K562 (cell line): ENCODE results near the gene TP53TG5. TPM values are rescaled to one million over a fixed set of nuclear protein-coding genes. Genes with fewer than 3 reads are reported as not detected.
A peak's percentile ranks its signal among the peaks of the same experiment; 100 is the strongest.

Source experiments
- BRD4 ChIP-seq: fragments of 200-600 bp; sonication (generic); IDR thresholded peaks from 2 replicates; pipeline ENCODE4 v1.6.1; 2017; ENCODE audit warnings: inconsistent platforms
- CBX5 ChIP-seq: IDR thresholded peaks from 2 replicates; pipeline ENCODE4 v1.6.1; 2014; ENCODE audit warnings: low read depth, borderline replicate concordance
- CHD4 ChIP-seq: fragments of 200-600 bp; sonication (generic); IDR thresholded peaks from 3 replicates; pipeline ENCODE4 v1.6.1; 2012; ENCODE audit warnings: low read depth, mild to moderate bottlenecking, mixed read lengths, low read length, inconsistent platforms; ENCODE audit not compliant: insufficient read depth, insufficient replicate concordance, poor library complexity, severe bottlenecking
- GATAD2A ChIP-seq: fragments of 450-650 bp; IDR thresholded peaks from 2 replicates; pipeline ENCODE4 v1.6.1; 2017
- HDAC1 ChIP-seq, 2 experiments: fragments of 450-650 bp; IDR thresholded peaks; 2 replicates each; pipeline ENCODE4 v1.6.1; 2016 to 2017; ENCODE audit warnings: inconsistent platforms in 1 of 2, mild to moderate bottlenecking in 1 of 2, moderate library complexity in 1 of 2
- IFI16 ChIP-seq: fragments of 250-450 bp; sonication (Bioruptor Pico); IDR thresholded peaks from 2 replicates; pipeline ENCODE4 v2.1.2; 2022; ENCODE audit warnings: mild to moderate bottlenecking, inconsistent platforms
- IRF2 ChIP-seq: sonication (generic); formaldehyde crosslinking; IDR thresholded peaks from 2 replicates; pipeline ENCODE4 v1.8.1; 2022; ENCODE audit warnings: mild to moderate bottlenecking, missing genetic modification reagents
- KHSRP ChIP-seq: fragments of 450-650 bp; IDR thresholded peaks from 2 replicates; pipeline ENCODE4 v1.6.1; 2017
- MAFK ChIP-seq: IDR thresholded peaks from 2 replicates; pipeline ENCODE4 v1.6.1; 2011; ENCODE audit warnings: low read length, improper control_type of control experiment
- MEIS2 ChIP-seq: fragments of 450-650 bp; IDR thresholded peaks from 2 replicates; pipeline ENCODE4 v1.6.1; 2014; ENCODE audit warnings: mild to moderate bottlenecking; ENCODE audit not compliant: partially characterized antibody
- POLR3A ChIP-seq: IDR thresholded peaks from 2 replicates; pipeline ENCODE4 v1.6.1; 2011; ENCODE audit warnings: borderline replicate concordance, mild to moderate bottlenecking, moderate library complexity; ENCODE audit not compliant: insufficient read length, insufficient read depth; ENCODE audit errors: extremely low read depth
- SETDB1 ChIP-seq: IDR thresholded peaks from one replicate; pipeline ENCODE4 v1.6.1; 2012; ENCODE audit warnings: low read length, control low read depth, inconsistent platforms
- SP1 ChIP-seq: sonication (generic); formaldehyde crosslinking; IDR thresholded peaks from 2 replicates; pipeline ENCODE4 v1.8.1; 2022; ENCODE audit warnings: mild to moderate bottlenecking, missing genetic modification reagents
- SP2 ChIP-seq: IDR thresholded peaks from 2 replicates; pipeline ENCODE4 v1.6.1; 2011; ENCODE audit warnings: mild to moderate bottlenecking, low read depth, low read length, moderate library complexity; ENCODE audit not compliant: poor library complexity, severe bottlenecking; ENCODE audit errors: extremely low read depth
- SRSF3 ChIP-seq: fragments of 200-400 bp; formaldehyde crosslinking; IDR thresholded peaks from 2 replicates; pipeline ENCODE4 v1.6.1; 2016; ENCODE audit warnings: mild to moderate bottlenecking, low read length, moderate library complexity; ENCODE audit not compliant: insufficient read depth
- STAT5A ChIP-seq: IDR thresholded peaks from 2 replicates; pipeline ENCODE4 v1.6.1; 2012; ENCODE audit warnings: low read length, inconsistent platforms, borderline replicate concordance
- TAF15 ChIP-seq: fragments of 200-400 bp; formaldehyde crosslinking; IDR thresholded peaks from 2 replicates; pipeline ENCODE4 v1.6.1; 2017; ENCODE audit warnings: mild to moderate bottlenecking, low read depth, low read length, moderate library complexity
- TBP ChIP-seq: optimal IDR thresholded peaks from 2 replicates; pipeline ENCODE3; 2011; ENCODE audit warnings: low read depth, low read length, improper control_type of control experiment
- TEAD4 ChIP-seq, 2 experiments: sonication (generic) in 1 of 2; formaldehyde crosslinking in 1 of 2; IDR thresholded peaks; 2 replicates each; pipeline versions ENCODE4 v1.6.1 to v1.8.0; 2012 to 2022; ENCODE audit warnings: borderline replicate concordance in 1 of 2, inconsistent platforms in 1 of 2, low read length in 1 of 2, mild to moderate bottlenecking in 1 of 2, missing genetic modification reagents in 1 of 2
- ZKSCAN8 ChIP-seq: fragments of 200-800 bp; sonication (Bioruptor generic); IDR thresholded peaks from 2 replicates; pipeline ENCODE4 v1.6.1; 2016; ENCODE audit warnings: missing genetic modification characterization, missing compliant biosample characterization
- ZNF143 ChIP-seq: sonication (generic); formaldehyde crosslinking; IDR thresholded peaks from 2 replicates; pipeline ENCODE4 v1.9.0; 2022; ENCODE audit warnings: mild to moderate bottlenecking, missing genetic modification reagents
- ZNF583 ChIP-seq: fragments of 250-450 bp; sonication (Bioruptor Pico); IDR thresholded peaks from 2 replicates; pipeline ENCODE4 v1.4.0; 2020
- ZNF644 ChIP-seq: fragments of 200-800 bp; sonication (Bioruptor generic); IDR thresholded peaks from 2 replicates; pipeline ENCODE4 v1.6.1; 2016; ENCODE audit warnings: low read depth, missing genetic modification characterization, missing compliant biosample characterization
- polyA plus RNA-seq, 8 experiments: library from polyadenylated mRNA; depleted of rRNA in 4 of 8; stranded (reverse) in 5 of 8; unstranded in 3 of 8; fragments of >200 nt; fragmentation: Nextera tagmentation in 2 of 8; fragmentation: Illumina TruSeq in 1 of 8; extraction: Ambion mirVana in 2 of 8; extraction: Trizol in 1 of 8; gene quantifications; 2 replicates each; pipeline versions ENCODE4 v1.2.1 to v1.2.3, GENCODE V29; 2011 to 2014; ENCODE audit warnings: inconsistent platforms in 1 of 8, missing spikeins in 1 of 8
- total RNA-seq, 7 experiments: library from RNA; depleted of rRNA in 6 of 7; stranded (reverse); fragments of >200 nt in 6 of 7; fragmentation: Illumina TruSeq in 2 of 7; extraction: Trizol in 2 of 7; gene quantifications; 2 replicates each; pipeline versions ENCODE4 v1.2.1 to v1.2.3, GENCODE V29; 2011 to 2021; ENCODE audit warnings: low replicate concordance in 1 of 7
- TF ChIP-seq, protein P1 (sequence below): sonication (generic); formaldehyde crosslinking; IDR thresholded peaks from 2 replicates; pipeline ENCODE4 v1.4.0; 2020; ENCODE audit warnings: mild to moderate bottlenecking, missing genetic modification reagents

Gene TP53TG5
- total and polyA plus RNA-seq, 9 of the 15 experiments (the other 6 are each of a cell fraction or from before 2014, with no cell fraction given): 0.04 to 0.05 (median 0.04) TPM; not detected in 6

DNA sequence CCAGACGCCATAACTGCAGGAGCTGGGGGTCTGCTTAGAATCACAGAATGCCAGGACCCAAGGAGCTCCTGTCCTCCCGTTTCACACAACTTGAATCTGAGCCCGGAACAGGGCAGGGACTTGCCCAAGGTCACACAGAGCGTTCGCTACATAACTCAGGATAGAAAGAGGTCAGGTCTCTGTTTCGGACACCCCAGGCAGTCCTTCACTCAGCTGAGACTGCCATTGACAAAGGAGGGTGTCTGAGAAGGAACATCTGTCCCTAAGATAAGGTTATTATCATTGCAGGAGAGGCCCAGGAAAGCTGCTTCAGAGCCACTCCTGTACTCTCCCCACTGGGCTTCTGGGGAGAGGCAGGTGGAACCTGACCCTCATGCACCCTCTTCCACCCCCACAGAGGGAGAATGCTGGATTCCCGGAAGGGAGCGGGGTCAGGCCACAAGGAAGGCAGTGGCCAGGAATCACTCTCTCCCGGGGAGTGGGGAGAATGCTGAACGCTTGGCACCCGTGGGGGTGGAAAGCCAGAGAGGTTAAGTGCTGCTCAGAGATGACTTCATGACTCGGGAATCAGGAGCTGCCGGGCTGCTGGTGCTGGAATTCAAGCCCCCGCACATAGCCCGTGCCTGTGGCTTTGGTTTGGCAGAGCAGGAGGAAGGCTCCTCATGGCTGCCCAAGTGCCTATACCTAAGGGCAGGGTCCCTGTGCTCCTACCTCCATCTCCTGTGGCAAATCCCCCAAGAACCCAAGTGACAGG lies 40.6 kb downstream of the TP53TG5 start (continued):
- TF ChIP-seq STAT5A: peak; percentile 37; the same call in 1 of the 2 replicates
- no peak for TF ChIP-seq BRD4
- no peak for TF ChIP-seq MAFK
- TF ChIP-seq GATAD2A: 0 out of 2 replicates have a peak, but pooled peaks have one; percentile 43
- peak; percentile 44 for TF ChIP-seq MEIS2
- TF ChIP-seq IRF2 (CRISPR knock-in tag): no peak
- no peak for TF ChIP-seq ZNF583 (CRISPR knock-in tag)
- TF ChIP-seq TAF15: no peak
- TF ChIP-seq ZKSCAN8 (CRISPR knock-in tag): no peak
- TF ChIP-seq ZNF143 (CRISPR knock-in tag): no peak
- 0 out of 2 replicates have a peak, but pooled peaks have one; percentile 30 for TF ChIP-seq ZNF644 (tag)
- TF ChIP-seq SP1 (CRISPR knock-in tag): no peak
- no peak for TF ChIP-seq KHSRP
- TF ChIP-seq CBX5: no peak
- TF ChIP-seq, protein P1, sequence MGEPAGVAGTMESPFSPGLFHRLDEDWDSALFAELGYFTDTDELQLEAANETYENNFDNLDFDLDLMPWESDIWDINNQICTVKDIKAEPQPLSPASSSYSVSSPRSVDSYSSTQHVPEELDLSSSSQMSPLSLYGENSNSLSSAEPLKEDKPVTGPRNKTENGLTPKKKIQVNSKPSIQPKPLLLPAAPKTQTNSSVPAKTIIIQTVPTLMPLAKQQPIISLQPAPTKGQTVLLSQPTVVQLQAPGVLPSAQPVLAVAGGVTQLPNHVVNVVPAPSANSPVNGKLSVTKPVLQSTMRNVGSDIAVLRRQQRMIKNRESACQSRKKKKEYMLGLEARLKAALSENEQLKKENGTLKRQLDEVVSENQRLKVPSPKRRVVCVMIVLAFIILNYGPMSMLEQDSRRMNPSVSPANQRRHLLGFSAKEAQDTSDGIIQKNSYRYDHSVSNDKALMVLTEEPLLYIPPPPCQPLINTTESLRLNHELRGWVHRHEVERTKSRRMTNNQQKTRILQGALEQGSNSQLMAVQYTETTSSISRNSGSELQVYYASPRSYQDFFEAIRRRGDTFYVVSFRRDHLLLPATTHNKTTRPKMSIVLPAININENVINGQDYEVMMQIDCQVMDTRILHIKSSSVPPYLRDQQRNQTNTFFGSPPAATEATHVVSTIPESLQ (CRISPR knock-in tag): peak; percentile 73; the same call in 1 of the 2 replicates
- TF ChIP-seq CHD4: no peak
- TF ChIP-seq HDAC1 (IDR thresholded peaks at IDR 0.05): peak in 1 of 2 experiments; percentile 58; a peak in 2 of 4 replicates
- TF ChIP-seq SRSF3: no peak
- no peak for TF ChIP-seq POLR3A
- no peak for TF ChIP-seq SETDB1
- TF ChIP-seq TEAD4 (IDR thresholded peaks at IDR 0.05; ENCODE audit: low read length): peak; percentile 78
- TF ChIP-seq TEAD4 (CRISPR knock-in tag; IDR thresholded peaks at IDR 0.05; ENCODE audit: borderline replicate concordance): no peak
- TF ChIP-seq TBP: no peak
- no peak for TF ChIP-seq SP2
- no peak for TF ChIP-seq IFI16
